ENCODE data around the gene IGSF3.

Gene IGSF3

DNA sequence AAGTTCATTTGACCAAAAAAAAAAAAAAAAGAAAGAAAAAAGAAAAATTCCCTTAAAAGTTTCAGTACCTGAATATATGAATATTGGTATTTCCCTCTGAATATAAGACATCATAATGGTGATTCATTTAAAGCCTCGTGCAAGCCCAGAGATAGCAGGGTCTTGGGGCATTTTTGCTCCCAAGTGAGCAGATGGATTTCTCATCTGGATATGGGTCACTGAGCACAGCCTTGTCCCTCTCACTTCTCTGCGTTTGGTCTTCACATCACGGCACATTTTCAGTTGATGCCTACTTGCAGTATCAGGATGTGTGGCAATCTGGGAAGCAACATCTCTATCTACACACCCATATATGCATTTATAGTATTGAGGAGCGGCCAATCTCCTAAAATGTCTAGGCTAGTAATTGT lies 109.4 kb downstream of the IGSF3 start:
- no peak for DNase-seq (ENCODE audit: low spot score)

GRCh38 chr1:116557323-116557878 lies 110.1 kb downstream of the IGSF3 start:
- no peak for DNase-seq (ENCODE audit: low spot score)

GRCh38 chr1:116556289-116557006 lies 111.1 kb downstream of the IGSF3 start:
- DNase-seq (ENCODE audit: low spot score) = peak; percentile 85

- no peak for DNase-seq (ENCODE audit: low spot score)
Observed at GRCh38 chr1:116554924-116555323, 112.6 kb downstream of the IGSF3 start.

GRCh38 chr1:116553386-116554115 lies 114.0 kb downstream of the IGSF3 start:
- no peak for DNase-seq (ENCODE audit: low spot score)

GRCh38 chr1:116546354-116546977 lies 121.1 kb downstream of the IGSF3 start:
- no peak for DNase-seq (ENCODE audit: low spot score)

- DNase-seq (ENCODE audit: low spot score) = no peak
Observed at GRCh38 chr1:116545359-116545705, 122.2 kb downstream of the IGSF3 start.

GRCh38 chr1:116544588-116545358 lies 122.8 kb downstream of the IGSF3 start:
- no peak for DNase-seq (ENCODE audit: low spot score)

- no peak for DNase-seq (ENCODE audit: low spot score)
Observed at GRCh38 chr1:116540088-116540487, 127.4 kb downstream of the IGSF3 start.

GRCh38 chr1:116538544-116538943 lies 129.0 kb downstream of the IGSF3 start:
- peak; percentile 69 for DNase-seq (ENCODE audit: low spot score)

DNA sequence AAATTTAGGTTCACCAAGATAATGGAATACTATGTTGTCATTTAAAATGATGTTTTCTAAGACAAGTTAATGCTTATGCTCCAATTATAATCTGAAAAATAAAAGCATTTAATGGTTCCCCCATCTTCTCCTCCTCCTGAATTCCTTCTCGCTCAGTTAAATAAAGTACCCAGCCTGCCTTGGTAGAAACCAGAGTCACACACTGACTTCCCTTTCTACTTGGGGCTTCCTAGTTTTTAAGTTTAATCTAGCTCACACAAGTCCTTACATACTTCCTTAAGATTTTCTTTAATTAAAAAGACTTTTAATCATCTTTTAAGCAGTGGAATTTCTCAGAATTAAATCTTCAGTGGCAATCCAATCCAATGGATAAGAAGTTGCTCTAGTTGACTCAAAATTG lies 129.6 kb downstream of the IGSF3 start:
- DNase-seq (ENCODE audit: low spot score) = no peak

DNA sequence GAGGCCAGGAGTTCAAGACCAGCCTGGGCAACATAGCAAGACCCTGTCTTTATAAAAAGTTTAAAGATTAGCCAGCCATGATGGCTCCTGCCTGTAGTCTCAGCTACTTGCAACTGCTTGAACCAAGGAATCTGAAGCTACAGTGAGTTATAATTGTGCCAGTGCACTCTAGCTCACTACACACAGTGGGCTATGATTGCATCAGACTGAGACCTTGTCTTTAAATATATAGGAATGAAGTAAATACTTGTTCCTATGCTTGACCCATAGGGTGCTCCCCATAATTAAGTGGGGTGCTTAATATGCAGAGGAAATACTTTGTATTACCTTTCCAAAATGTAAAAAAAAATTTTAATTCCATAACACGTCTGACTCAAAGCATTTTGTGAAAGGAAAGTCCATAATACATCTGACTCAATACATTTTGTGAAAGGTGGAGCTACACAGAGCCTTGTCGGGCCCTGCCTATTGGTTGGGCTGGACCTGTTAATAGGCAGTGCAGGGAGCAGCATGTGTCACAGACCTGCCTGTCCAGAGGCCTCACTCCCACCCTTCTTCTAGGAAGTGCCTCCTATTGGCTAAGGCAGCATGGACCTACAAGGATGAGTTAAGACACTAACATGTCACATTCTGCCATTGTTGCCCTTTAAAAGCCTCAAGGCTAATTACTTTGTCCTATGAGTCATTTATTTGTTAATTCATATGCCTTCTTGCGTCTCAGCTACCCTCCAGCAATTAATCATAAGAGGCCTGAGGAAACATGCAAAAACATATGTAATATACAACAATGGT lies 130.3 kb downstream of the IGSF3 start:
- DNase-seq (ENCODE audit: low spot score) = no peak

DNA sequence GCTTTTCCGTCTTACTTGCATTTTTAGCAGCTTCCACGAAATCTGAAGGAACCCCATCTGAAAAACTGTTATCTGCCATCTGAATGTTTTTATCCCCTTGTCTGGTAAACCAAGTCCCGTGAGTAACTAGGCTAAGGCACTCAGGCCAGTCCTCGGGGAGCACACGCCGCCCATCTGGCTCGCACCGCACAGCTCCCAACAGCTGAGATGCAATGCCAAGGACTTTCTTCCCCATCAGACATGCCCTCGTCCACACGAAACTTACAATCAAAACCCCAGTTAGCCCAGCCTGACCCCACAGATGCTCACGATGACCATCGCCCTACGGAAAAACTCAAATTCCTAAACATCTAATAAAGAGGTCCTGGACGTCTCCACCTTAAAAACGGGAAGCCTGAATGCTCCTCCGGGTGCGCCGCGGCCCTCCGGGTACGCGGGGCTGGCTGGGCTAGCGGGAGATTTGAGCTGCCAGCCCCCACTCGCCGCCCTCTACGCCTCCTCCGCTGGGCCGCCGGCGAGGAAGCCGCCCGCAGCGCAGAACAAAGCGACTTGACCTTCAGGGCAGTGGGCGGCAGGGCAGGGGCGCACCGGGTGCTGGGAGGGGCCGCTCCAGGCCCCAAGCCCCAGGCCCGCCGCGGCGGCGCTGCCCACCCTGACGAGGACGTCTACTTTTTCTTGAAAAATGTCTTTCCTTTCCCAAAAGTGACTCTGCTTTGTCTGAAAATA lies 133.4 kb downstream of the IGSF3 start:
- no peak for DNase-seq (ENCODE audit: low spot score)

GRCh38 chr1:116533429-116533820 lies 134.1 kb downstream of the IGSF3 start:
- no peak for DNase-seq (ENCODE audit: low spot score)

GRCh38 chr1:116532671-116533428 lies 134.7 kb downstream of the IGSF3 start:
- no peak for DNase-seq (ENCODE audit: low spot score)

DNA sequence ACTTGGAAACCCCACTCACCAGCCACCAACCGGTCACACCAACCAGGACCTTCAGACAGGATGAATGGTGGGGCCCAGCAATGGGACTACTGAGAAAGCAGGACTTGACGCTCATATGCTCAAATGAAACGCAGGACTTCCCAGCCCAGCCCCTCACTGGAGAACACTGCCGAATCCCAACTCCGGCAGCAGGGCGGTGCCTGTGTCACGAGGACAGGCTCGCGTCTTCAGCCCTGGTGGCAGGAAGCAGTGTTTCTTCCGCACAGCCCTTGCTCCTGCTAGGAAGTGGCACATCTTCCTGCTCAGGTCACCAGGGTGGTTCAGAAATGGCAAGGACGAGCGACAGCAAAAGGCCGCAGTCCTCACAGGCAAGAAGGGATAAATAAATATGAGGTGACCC lies 135.6 kb downstream of the IGSF3 start:
- DNase-seq (ENCODE audit: low spot score) = no peak

DNA sequence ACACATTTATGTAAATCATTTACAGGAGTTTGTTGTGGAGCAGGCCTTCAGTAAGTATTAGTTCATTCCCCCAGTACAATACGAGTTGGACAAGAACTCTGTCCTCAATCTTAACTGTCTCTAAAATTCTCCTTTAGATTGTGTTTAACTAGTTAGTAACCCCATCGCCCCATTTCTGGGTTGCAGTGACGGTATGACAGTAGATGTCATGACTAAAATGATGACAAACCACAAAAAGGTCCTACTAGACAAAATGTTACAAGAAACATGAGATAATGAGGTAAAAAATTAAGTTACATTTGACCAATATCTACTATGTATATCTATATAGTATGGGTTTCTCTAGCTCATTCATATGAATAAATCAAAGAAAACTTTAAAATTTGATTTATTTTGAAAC lies 137.9 kb downstream of the IGSF3 start:
- DNase-seq (ENCODE audit: low spot score) = no peak

- no peak for DNase-seq (ENCODE audit: low spot score)
Observed at GRCh38 chr1:116529199-116529631, 138.3 kb downstream of the IGSF3 start.

- no peak for DNase-seq (ENCODE audit: low spot score)
Observed at GRCh38 chr1:116528329-116529083, 139.0 kb downstream of the IGSF3 start.

All from CD4-positive, alpha-beta T cell treated with Interleukin-15 for 4 hours (primary cell).